Activated gamma-delta T cell treated with anti-CD3 and anti-CD28 coated beads, Interleukin-2, amount 50 U/mL, for 16 hours (primary cell): Measurements from ENCODE around the gene KLC4.
"Not testable (repeated sequence)": the region's sequence is repeated elsewhere in the genome, so short reads cannot be mapped to it uniquely, and the experiment has no call there.

ENCODE experiments used
- DNase-seq: peaks from one replicate; pipeline ENCODE4 v3.0.0-alpha.2; 2020; ENCODE audit warnings: low read depth

KLC4 gene

GRCh38 chr6:43070028-43070632, 10.7 kb downstream of the KLC4 start:
- DNase-seq = no peak

GRCh38 chr6:43074847-43075669, 15.6 kb downstream of the KLC4 start:
- no peak for DNase-seq

GRCh38 chr6:43075670-43076463, 16.4 kb downstream of the KLC4 start, which contains the start of gene PTK7:
PTK7 (plus strand) TSS chr6:43076314; CDS start chr6:43076489, 175 bp downstream.
- no peak for DNase-seq

- no peak for DNase-seq
Observed at GRCh38 chr6:43076464-43077332, 17.3 kb downstream of the KLC4 start.

- no peak for DNase-seq
Observed at GRCh38 chr6:43077333-43077809, 17.9 kb downstream of the KLC4 start.

GRCh38 chr6:43077981-43078511, 18.6 kb downstream of the KLC4 start:
- no peak for DNase-seq

GRCh38 chr6:43078691-43079090, 19.3 kb downstream of the KLC4 start:
- no peak for DNase-seq

GRCh38 chr6:43081043-43081442, 21.6 kb downstream of the KLC4 start:
- DNase-seq = no peak

- not testable (repeated sequence) for DNase-seq
Observed at GRCh38 chr6:43081922-43082321, 22.5 kb downstream of the KLC4 start.

- no peak for DNase-seq
Observed at GRCh38 chr6:43082806-43083655, 23.6 kb downstream of the KLC4 start.

GRCh38 chr6:43086022-43086658, 26.7 kb downstream of the KLC4 start:
- DNase-seq = no peak

GRCh38 chr6:43088654-43089056, 29.2 kb downstream of the KLC4 start:
- no peak for DNase-seq

GRCh38 chr6:43089467-43089866, 30.0 kb downstream of the KLC4 start:
- DNase-seq = no peak

- DNase-seq = no peak
Observed at GRCh38 chr6:43089874-43090558, 30.6 kb downstream of the KLC4 start.

GRCh38 chr6:43090559-43090956, 31.1 kb downstream of the KLC4 start:
- no peak for DNase-seq

GRCh38 chr6:43091020-43091419, 31.6 kb downstream of the KLC4 start:
- DNase-seq = no peak

- no peak for DNase-seq
Observed at GRCh38 chr6:43091436-43091991, 32.1 kb downstream of the KLC4 start.

- DNase-seq = no peak
Observed at GRCh38 chr6:43092635-43093034, 33.2 kb downstream of the KLC4 start.
